Naive thymus-derived CD8-positive, alpha-beta T cell (primary cell): ENCODE measurements around the gene KIF25. TPM values are rescaled to one million over a fixed set of nuclear protein-coding genes. Genes with fewer than 3 reads are reported as not detected.

Experiments used
- ATAC-seq, 2 donors: fragments of 150-1000 bp; cut with Tn5 transposase in 1 of 2; sonication (Bioruptor Pico), chemical (Tn5 transposase) in 1 of 2; 1 replicate in 1 of 2; 2 replicates in 1 of 2; pipeline ENCODE4 v1.10.0; 2021; ENCODE audit warnings: mild to moderate bottlenecking in 2 of 2, moderate library complexity in 2 of 2
- POLR2A ChIA-PET: fragments of 350-600 bp; sonication (Branson Sonifier 250); formaldehyde crosslinking; loops from one replicate; lab custom pipeline; 2021; ENCODE audit warnings: antibody characterized with exemption; lab: Charles Lee
- DNase-seq, 10 donors: peaks; one replicate each; pipeline versions ENCODE4 v3.0.0 to v3.0.0-alpha.2; 2020 to 2022
- H3K27ac Mint-ChIP-seq, 10 donors: one replicate each; pipeline ENCODE4 v1.8.0; 2020 to 2022; ENCODE audit warnings: mild to moderate bottlenecking in 10 of 10, mixed read lengths in 10 of 10, moderate library complexity in 4 of 10, inconsistent platforms in 1 of 10
- H3K27me3 Mint-ChIP-seq, 5 donors: one replicate each; pipeline ENCODE4 v1.8.0; 2021 to 2022; ENCODE audit warnings: mixed read lengths in 5 of 5
- H3K36me3 Mint-ChIP-seq, 3 donors: one replicate each; pipeline ENCODE4 v1.8.0; 2020 to 2022; ENCODE audit warnings: mixed read lengths in 3 of 3, mild to moderate bottlenecking in 2 of 3, inconsistent platforms in 1 of 3
- H3K4me1 Mint-ChIP-seq, 4 donors: one replicate each; pipeline ENCODE4 v1.8.0; 2021 to 2022; ENCODE audit warnings: mixed read lengths in 4 of 4
- H3K4me3 Mint-ChIP-seq, 10 donors: one replicate each; pipeline ENCODE4 v1.8.0; 2020 to 2022; ENCODE audit warnings: mild to moderate bottlenecking in 10 of 10, mixed read lengths in 10 of 10, moderate library complexity in 6 of 10, inconsistent platforms in 1 of 10
- H3K9me3 Mint-ChIP-seq, 9 donors: one replicate each; pipeline ENCODE4 v1.8.0; 2020 to 2022; ENCODE audit warnings: mixed read lengths in 9 of 9, mild to moderate bottlenecking in 3 of 9, inconsistent platforms in 1 of 9, moderate library complexity in 1 of 9
- polyA plus RNA-seq, 3 donors: library from polyadenylated mRNA; unstranded; fragments of 300-500 nt; fragmentation: Illumina TruSeq; gene quantifications; one replicate each; pipeline ENCODE4 v1.2.3, GENCODE V29; 2021
- total RNA-seq, 8 experiments: library from RNA in 2 of 8; stranded (reverse) in 2 of 8; gene quantifications; one replicate each; pipeline ENCODE4 v1.2.3 and lab custom pipeline; 2021 to 2026

Gene KIF25
- total and polyA plus RNA-seq, 5 experiments from 2014 or later, result not detected

DNA sequence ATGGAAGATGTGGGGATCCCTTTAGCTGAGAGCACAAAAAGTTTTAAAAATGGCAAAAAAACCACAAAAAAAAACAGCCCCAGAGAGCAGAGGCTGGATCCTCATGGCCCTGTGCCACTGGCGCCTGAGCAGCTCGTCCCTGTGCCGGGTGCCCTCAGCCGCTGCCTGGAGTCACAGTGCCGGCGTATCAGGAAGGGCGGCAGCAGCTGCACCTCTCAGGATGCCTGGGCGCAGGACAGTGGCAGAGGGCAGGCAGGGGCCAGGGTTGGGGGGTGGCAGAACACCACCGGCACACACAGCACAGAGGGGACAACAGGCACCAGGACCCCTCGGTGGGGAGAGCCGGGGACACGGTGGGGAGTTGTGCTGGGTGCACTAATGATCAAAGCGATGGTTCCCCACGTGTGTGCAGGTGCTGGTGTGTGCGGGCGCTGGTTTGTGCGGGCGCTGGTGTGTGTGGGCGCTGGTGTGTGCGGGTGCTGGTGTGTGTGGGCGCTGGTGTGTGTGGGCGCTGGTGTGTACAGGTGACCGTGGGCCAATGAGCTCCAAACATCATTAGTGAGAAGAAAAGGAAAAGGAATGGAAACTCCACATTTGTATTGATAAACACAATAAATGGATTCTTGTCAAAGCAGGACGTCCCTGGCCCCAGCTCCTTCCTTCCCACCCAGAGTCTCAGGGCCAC is 83.1 kb downstream of the KIF25 start:
- no peaks in the 10 kb centered on the region for H3K9me3 Mint-ChIP-seq
- no peaks in the 10 kb centered on the region for H3K36me3 Mint-ChIP-seq
- POLR2A ChIA-PET, result no interaction called here
- no peak for DNase-seq
- H3K27me3 Mint-ChIP-seq, result peaks cover 0 to 1% (median 0%) of the 10 kb centered on the region in 5 donors
- no peak for ATAC-seq
- no peak overlapping the region for H3K4me3 Mint-ChIP-seq
- H3K27ac Mint-ChIP-seq, result no peak overlapping the region
- H3K4me1 Mint-ChIP-seq, result no peaks in the 10 kb centered on the region

DNA sequence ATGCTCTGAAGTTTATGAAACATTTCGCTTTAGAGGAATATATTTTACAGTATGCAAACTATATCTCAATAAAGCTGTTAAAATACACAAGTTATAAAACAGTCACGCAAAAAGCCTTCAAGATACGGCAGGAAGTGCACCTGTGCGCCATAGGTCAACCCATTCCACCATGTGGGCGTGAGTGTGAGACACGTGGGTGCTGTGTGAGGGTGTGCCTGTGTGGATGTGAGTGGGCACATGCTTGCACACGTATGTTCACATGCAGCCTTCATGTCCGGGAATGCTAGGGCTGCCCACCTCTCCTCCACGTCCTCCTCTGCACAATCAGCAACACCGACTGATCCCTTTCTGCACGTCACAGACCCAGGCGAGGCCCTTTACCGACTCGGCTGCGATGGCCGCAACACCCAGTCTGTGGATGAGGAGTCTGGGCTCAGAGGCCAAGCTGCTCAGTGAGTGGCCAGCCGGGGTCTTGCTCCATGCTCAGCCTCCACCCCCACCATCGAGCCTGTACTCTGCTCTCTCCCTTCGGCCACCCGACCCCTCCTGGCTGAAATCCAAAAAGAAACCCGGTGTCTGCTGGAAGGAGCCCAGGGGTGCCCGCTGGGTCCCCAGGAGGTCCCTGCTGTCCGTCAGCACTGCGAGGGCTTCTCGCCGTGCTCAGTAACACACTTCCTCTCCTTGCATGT is 84.5 kb downstream of the KIF25 start:
- no peak for ATAC-seq
- Mint-ChIP-seq H3K4me3 (no peak overlapping the region), H3K27me3 (peaks cover 0 to 1% (median 0%) of the 10 kb centered on the region in 5 donors), H3K36me3 (no peaks in the 10 kb centered on the region), H3K4me1 (no peaks in the 10 kb centered on the region), H3K27ac (no peak overlapping the region), H3K9me3 (no peaks in the 10 kb centered on the region)
- DNase-seq, result no peak
- POLR2A ChIA-PET, result no interaction called here

DNA sequence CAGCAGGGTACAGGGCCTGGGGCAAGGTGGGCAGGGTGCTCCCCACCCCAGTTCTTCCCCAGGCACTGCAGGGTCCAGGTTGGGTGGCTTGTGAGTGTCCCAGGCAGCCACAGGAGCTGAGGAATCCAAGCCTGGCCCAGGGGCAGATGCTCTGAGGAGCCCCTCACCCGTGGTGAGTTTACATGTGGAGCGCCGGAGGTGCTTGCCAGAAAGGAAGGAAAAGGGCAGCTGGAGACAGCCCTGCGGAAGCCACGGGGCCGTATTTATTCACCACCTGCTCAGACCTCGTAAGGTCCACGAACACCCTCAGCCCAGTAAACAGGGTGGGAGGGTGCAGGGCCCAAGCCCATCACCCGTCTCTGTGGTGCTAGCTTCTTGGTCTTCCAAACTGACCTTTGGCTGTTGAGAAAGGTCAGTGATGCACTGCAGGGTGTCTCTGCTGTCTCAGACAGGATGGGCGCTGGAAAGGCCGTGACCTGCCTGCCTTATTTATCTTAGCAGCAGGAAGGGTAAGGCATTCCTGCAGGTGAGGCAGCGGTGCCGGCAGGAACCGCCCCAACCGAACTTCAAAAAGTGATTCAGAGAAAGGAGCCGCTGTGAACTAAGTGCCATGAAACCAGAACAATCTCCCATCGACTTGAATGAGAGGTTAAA is 85.5 kb downstream of the KIF25 start:
- no peak overlapping the region for H3K4me3 Mint-ChIP-seq
- no peak for ATAC-seq
- no peak for DNase-seq

DNA sequence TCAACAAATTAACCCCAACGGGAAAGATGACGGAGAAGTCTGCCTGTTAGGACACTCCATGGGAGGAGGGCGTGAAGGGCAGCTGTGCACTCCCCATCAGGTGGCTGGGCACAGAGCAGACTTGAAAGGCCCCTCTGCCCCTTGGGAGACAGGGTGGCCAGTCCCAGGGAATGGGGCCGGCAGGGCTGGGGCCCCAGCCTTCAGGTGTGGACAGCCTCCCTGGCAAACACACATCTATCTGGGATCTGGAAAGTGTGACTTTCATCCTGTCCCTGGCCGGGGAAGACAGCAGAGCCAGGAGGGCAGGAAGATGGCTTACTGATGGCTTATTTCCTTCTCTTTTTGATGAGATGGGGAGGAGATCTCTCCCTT is 86.0 kb downstream of the KIF25 start:
- H3K36me3 Mint-ChIP-seq, result no peaks in the 10 kb centered on the region
- DNase-seq (no peak), ATAC-seq (no peak)
- POLR2A ChIA-PET, result no interaction called here
- H3K27me3 Mint-ChIP-seq, result no peaks in the 10 kb centered on the region
- H3K9me3 Mint-ChIP-seq, result no peaks in the 10 kb centered on the region
- H3K4me3 Mint-ChIP-seq, result no peak overlapping the region
- H3K4me1 Mint-ChIP-seq, result no peaks in the 10 kb centered on the region
- no peak overlapping the region for H3K27ac Mint-ChIP-seq

More for the DNA sequence above, 85.5 kb downstream of the KIF25 start:
- no peaks in the 10 kb centered on the region for H3K9me3 Mint-ChIP-seq
- H3K36me3 Mint-ChIP-seq, result no peaks in the 10 kb centered on the region
- no peaks in the 10 kb centered on the region for H3K4me1 Mint-ChIP-seq
- POLR2A ChIA-PET, result no interaction called here
- H3K27ac Mint-ChIP-seq, result no peak overlapping the region
- H3K27me3 Mint-ChIP-seq, result peaks cover 0 to under 1% (median 0%) of the 10 kb centered on the region in 5 donors

DNA sequence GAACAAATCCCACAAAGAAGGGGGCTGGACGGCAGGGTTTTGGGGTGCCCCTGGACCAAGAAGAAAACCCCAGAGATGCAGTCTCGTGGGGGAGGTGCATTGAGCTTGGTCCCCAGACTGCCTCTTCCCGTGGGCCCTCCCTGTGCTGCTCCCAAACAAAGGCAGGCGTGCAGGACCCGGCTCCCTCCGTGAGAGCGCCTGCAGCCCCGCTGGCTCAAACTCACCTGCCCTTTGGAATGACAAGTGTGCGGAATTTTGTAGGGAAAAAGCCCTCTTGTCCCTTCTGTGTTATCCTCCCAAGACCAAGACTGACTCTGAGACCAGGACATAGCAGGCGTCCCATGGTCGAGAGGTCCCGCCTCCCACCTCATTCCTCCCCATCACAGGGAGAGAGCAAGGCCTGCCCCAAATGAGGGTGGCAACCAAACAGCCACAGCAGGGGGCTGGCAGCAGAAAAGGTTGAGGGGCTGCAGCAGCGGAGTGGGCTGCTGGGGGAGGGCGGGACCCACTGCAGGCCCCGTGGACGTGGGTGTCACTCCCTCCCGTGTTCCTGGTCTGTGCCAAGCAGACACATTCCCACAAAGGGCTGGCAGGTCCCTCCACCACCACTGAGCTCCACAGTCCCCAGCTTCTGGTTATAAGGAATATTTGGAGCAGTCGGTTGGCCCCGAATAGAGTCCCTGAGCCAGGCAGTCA is 87.1 kb downstream of the KIF25 start:
- Mint-ChIP-seq H3K4me1 (no peaks in the 10 kb centered on the region), H3K36me3 (no peaks in the 10 kb centered on the region), H3K9me3 (no peaks in the 10 kb centered on the region), H3K27ac (no peak overlapping the region), H3K27me3 (no peaks in the 10 kb centered on the region), H3K4me3 (no peak overlapping the region)
- ATAC-seq, result no peak
- POLR2A ChIA-PET, result no interaction called here
- DNase-seq, result no peak

DNA sequence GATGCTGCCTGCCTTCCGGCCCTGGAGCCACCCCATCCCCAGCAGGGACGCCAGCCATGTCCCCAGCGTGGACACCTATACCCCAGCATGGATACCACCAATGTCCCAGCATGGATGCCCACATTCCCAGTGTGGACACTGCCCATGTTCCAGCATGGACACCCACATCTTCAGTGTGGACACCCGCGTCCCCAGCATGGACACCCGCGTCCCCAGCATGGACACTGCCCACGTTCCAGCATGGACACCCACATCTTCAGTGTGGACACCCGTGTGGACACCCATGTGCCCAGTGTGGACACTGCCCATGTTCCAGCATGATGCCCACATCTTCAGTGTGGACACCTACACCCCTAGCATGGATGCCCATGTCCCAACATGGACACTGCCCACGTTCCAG is 88.6 kb downstream of the KIF25 start:
- POLR2A ChIA-PET, result no interaction called here
- ATAC-seq (no peak), DNase-seq (no peak)
- no peaks in the 10 kb centered on the region for H3K4me1 Mint-ChIP-seq
- H3K27ac Mint-ChIP-seq, result no peak overlapping the region
- H3K27me3 Mint-ChIP-seq, result peaks cover 0 to 3% (median 0%) of the 10 kb centered on the region in 5 donors
- H3K36me3 Mint-ChIP-seq, result no peaks in the 10 kb centered on the region
- no peaks in the 10 kb centered on the region for H3K9me3 Mint-ChIP-seq
- no peak overlapping the region for H3K4me3 Mint-ChIP-seq

DNA sequence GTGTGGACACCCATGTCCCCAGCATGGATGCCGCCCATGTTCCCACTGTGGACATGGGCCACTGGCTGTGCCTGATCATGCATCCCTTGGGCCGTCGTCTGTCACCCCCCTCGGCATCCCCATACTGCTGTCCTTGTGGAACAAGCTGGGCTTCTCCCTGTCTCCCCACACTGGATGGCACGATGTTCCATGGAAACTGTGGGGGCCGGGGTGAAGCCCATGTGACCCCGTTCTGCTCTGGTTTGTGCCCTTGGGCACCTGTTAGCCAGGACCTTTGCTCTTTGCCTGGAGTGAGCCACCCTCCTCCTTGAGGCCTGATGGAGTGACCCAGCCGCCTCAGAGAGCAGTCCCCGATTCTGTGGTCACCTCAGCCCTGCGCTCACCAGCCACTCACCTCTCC is 89.1 kb downstream of the KIF25 start:
- H3K9me3 Mint-ChIP-seq, result no peaks in the 10 kb centered on the region
- POLR2A ChIA-PET, result no interaction called here
- no peak overlapping the region for H3K27ac Mint-ChIP-seq
- H3K4me3 Mint-ChIP-seq, result no peak overlapping the region
- no peaks in the 10 kb centered on the region for H3K36me3 Mint-ChIP-seq
- DNase-seq (no peak), ATAC-seq (no peak)
- H3K4me1 Mint-ChIP-seq, result no peaks in the 10 kb centered on the region
- peaks cover 0 to 3% (median 0%) of the 10 kb centered on the region in 5 donors for H3K27me3 Mint-ChIP-seq

DNA sequence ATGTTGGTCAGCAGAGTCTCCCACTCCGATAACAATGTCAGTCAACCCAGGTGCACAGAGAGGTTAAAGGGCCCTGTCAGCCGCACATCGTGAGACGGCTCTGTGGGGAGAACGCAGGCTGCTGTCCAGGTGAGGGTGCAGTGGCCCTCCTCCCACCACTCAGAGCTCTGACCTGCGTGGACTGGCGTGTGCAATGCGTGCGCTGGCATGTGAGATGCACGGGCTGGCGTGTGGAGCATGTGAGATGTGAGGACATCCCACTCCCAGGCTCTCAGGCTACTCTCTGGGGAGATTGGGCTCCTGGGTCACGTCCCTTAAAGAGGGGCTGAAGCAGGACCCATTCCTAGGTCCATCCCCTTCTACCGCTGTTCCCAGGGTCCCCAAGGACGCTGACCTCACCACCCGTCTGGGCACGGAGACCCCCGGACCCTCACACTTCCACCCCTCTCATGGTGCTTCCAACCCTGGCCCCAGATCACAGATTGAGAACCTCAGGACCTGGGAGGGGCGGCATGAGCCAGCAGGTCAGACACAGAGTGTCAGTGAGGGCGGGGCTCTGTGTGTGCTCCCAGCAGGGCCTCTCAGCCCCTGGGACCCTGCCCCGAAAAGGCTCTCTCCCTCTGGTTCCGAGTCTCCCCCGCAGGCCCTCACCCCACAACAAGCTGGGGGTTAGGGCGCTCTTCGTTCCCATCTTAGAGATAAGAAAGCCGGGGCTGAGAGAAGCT is 90.1 kb downstream of the KIF25 start:
- Mint-ChIP-seq H3K4me1 (no peaks in the 10 kb centered on the region), H3K9me3 (peaks cover 0 to 9% (median 2%) of the 10 kb centered on the region in 9 donors)
- ATAC-seq, result no peak

DNA sequence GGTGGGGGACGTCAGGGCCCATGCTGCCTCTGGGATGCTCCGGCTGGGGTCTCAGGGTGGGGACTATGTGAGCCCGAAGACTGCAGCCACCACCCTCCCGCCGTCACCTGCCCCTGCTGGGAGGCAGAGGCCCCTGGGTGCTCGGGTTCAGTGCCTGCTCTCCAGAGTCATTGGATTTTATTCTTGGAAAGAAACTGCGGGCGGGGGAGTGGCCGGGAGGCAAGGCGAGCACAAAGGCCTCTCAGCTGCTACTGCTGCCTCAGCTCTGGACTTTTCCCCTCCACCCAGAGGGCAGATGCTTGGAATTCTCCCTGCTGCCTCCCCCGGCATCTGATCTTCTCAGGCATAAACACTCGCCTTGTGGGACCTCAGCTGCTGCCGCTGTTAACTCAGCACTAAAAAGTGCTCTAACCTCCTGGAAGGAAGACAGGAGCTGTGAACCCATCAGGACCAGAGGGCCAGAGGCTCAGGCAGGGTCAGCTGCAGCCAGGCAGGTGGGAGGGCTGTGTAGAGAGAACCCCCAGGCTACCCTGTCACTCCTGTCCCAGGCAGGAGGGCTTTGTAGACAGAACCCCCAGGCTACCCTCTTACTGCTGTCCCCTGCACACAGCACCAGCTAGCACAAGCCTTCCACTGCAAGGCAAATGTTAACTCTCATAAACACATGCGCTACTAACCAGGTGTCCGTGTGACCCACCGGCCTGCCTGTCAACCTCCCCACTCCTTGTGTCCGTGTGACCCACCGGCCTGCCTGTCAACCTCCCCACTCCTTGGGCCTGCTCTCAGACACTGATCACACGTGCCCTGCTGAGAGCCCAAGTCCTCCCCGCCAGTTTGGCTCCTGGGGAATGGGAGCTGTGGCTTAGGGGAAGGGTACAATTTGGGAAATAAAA is 90.9 kb downstream of the KIF25 start:
- no peaks in the 10 kb centered on the region for H3K36me3 Mint-ChIP-seq
- H3K27me3 Mint-ChIP-seq, result peaks cover 0 to 3% (median 0%) of the 10 kb centered on the region in 5 donors
- H3K4me1 Mint-ChIP-seq, result no peaks in the 10 kb centered on the region
- H3K9me3 Mint-ChIP-seq, result peaks cover 0 to 12% (median 2%) of the 10 kb centered on the region in 9 donors
- no peak overlapping the region for H3K27ac Mint-ChIP-seq
- DNase-seq (peak in 1 of 10 donors; percentile 30), ATAC-seq (no peak)
- no peak overlapping the region for H3K4me3 Mint-ChIP-seq
- POLR2A ChIA-PET, result no interaction called here

More for the DNA sequence above, 90.1 kb downstream of the KIF25 start:
- Mint-ChIP-seq H3K27me3 (peaks cover 0 to 3% (median 0%) of the 10 kb centered on the region in 5 donors), H3K4me3 (no peak overlapping the region), H3K36me3 (no peaks in the 10 kb centered on the region), H3K27ac (no peak overlapping the region)
- DNase-seq, result no peak
- POLR2A ChIA-PET, result no interaction called here

DNA sequence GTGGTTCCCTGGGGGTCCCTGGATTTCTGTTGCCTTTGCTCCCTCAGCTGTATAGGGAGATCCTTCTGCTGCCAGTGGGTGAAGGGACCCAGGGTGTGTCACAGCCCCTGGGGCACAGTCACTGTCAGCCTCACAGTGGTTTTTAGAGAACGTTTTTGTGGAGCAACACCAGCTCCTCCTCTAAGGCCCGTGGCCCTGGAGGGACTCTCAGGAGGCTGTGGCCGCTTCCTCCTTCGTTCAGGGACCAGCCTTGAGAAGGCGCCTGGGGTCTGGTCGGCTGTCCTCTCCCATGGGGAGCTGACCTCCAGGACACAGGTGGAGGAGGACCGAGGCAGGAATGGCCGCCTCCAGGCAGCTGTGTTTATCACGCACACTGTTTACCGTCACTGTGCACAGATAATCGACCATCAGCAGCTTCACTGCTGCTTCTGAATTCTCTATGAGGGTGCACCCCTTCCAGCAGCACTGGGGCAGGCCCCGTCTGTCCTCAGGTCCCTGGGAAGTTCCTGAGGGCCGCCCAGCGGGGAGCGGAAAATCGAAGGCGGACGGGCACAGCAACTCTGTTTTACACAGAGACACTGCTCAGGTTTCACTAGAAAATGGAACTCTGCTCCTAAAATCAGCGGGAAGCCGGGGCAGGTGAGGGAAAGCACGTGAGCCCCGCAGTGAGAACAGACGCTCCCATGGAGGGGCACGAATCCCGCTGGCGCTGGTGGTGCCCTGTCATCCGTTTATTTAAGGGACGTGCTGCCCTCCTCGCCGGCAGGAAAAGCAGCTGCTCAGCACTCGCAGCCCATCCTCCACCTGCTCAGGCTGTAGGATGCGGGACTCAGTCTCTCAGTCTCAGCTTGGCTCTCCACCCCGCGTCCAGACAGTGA is 92.0 kb downstream of the KIF25 start:
- no peak overlapping the region for H3K4me3 Mint-ChIP-seq
- H3K36me3 Mint-ChIP-seq, result no peaks in the 10 kb centered on the region
- no peak overlapping the region for H3K27ac Mint-ChIP-seq
- ATAC-seq (no peak), DNase-seq (peak in 1 of 10 donors; percentile 44)
- H3K27me3 Mint-ChIP-seq, result peaks cover 0 to 3% (median 0%) of the 10 kb centered on the region in 5 donors
- H3K9me3 Mint-ChIP-seq, result peaks cover 0 to 12% (median 2%) of the 10 kb centered on the region in 9 donors
- POLR2A ChIA-PET, result no interaction called here
- H3K4me1 Mint-ChIP-seq, result no peaks in the 10 kb centered on the region
